Midbrain (tissue), 1 donor: ENCODE measurements around the gene PROM2.
A peak's percentile ranks its signal among the peaks of the same experiment; 100 is the strongest.

Source experiments
- DNase-seq: peaks from one replicate; lab custom pipeline; 2025; lab: John Stamatoyannopoulos, UW

Gene PROM2

GRCh38 chr2:95285542-95285932, 11.3 kb downstream of the PROM2 start:
- no peak for DNase-seq

- DNase-seq, result no peak
These were observed 13.1 kb downstream of the PROM2 start for GRCh38 chr2:95287336-95287735.

DNA sequence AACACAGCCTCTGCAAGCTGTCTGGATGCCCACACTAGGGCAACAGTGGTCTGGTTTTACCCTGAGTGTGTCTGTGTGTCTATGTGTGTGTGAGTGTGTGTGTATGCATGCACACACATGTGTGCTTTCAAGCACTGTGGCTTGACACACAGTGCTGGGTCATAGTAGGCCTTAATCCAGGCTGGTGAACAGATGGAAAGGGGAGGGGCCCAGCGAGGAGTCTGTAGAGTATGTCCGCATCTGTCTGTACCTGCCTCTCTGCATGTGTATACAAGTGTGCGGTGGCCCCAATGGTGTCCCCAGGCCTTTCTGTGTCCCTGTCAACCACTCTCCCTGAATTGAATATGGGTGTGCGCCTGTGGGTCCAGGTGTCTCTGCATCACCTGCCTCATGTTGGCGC, 13.6 kb downstream of the PROM2 start:
- DNase-seq, result no peak

DNA sequence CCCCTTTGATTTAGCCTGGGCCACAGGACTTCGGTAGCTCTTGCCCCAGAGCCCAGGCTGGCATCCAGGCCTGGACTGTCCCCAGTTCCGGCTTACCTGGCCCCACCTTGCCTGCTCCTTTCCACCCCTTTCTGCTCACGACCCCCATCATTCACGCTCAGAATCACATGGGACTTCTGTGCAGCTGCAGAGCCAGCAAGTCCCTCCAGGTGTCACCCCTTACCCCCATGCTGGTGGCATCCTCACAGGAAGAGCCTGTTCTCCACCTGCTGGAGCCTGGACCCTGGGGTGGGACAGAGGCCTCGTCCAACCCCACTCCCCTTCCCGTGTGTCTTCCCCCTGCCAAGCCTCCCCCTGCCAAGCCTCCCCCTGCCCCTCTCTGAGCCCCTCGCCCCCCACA, 15.0 kb downstream of the PROM2 start:
- no peak for DNase-seq

GRCh38 chr2:95291222-95291621, 17.0 kb downstream of the PROM2 start:
- no peak for DNase-seq

GRCh38 chr2:95292623-95293260, 18.5 kb downstream of the PROM2 start:
- no peak for DNase-seq

DNA sequence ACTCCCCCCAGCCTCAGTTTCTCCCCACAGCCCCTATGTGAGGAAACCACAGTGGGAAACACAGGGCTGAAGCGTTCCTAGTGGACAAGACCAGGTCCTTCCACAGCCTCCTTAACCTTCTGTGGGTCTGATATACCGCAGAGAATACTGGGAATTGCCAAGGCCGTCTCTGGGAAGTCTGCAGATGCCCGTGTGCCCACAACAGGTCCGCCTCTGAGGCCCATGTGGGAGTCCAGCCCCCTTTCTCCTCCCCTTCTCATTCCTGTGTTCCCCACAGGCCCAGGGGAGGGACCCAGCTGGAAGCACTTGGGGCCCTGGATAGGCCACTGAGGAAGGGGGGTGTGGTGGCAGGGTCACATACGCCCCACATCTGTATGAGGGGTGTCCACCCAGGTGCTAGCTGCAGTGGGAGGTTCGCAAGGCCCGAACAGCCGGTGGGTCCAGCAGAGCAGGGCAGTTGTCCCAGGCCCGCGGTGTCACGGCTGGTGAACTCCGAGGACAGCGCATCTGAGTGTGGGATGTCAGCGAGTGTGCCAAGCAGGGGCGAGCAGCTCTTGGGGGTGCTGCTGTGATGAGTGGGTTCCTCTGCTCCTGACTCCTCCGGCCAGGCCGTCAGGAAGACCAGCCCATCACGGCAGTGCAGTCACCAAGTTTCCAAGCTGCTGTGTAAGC, 20.5 kb downstream of the PROM2 start:
- no peak for DNase-seq

DNA sequence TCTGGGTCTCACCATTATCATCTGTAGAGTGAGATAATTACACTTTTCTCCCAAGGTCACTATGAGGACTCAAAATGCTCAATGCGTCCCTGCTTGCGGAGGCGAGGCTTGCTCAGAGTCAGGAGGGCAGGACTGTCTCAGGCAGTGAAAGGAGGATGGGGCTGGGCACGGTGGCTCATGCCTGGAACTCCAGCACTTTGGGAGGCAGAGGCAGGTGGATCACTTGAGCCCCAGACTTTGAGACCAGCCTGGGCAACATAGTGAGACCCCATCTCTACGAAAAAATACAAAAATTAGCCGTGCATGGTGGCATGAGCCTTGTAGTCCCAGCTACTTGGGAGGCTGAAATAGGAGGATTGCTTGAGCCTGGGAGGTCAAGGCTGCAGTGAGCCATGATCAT, 21.1 kb downstream of the PROM2 start:
- DNase-seq, result no peak

GRCh38 chr2:95296011-95296410, 21.8 kb downstream of the PROM2 start:
- DNase-seq, result peak; percentile 38

GRCh38 chr2:95296880-95297487, 22.7 kb downstream of the PROM2 start, which contains the start of gene KCNIP3:
TSS of gene KCNIP3 (plus strand) at chr2:95297347. CDS start at chr2:95297439, 92 bp downstream.
- DNase-seq, result peak; percentile 63

DNA sequence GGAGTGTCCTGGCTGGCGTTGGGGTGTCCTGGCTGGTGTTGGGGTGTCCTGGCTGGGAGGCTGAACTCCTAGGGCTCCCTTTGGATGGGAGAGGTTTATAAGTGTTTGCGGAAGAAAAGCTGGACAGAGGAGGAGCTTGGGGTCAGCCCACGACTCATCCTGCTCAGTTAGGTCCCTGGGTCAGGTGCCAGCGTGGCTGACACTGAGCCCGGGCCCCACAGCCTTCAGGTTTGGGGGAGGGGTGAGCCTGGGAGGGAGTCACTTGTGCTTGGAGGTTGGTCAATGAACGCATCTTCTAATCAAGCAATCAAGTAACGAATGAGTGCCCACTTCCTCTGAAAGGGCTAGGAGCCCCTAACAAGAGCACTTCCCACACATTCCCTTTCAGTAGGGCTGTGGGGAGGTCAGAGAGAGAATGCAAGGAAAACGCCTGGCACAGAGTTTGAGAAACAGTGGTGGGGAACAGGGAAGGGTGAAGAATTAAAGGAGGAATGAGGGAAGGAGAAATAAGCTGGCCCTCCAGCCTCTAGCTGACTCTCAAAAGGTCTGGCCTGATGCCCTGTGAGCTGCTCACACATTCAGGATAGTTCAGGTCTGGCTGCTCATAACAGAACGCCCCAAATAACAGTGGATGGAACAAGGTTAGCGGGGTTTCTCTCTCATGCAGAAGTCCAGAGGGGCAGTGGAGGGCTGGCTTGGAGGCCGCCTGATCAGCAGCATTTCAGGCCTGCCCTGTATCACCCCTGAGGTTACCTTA, 23.6 kb downstream of the PROM2 start:
- no peak for DNase-seq

GRCh38 chr2:95298486-95299111, 24.4 kb downstream of the PROM2 start:
- no peak for DNase-seq

GRCh38 chr2:95299961-95300360, 25.7 kb downstream of the PROM2 start:
- no peak for DNase-seq

GRCh38 chr2:95300450-95300849, 26.2 kb downstream of the PROM2 start:
- DNase-seq, result no peak

DNA sequence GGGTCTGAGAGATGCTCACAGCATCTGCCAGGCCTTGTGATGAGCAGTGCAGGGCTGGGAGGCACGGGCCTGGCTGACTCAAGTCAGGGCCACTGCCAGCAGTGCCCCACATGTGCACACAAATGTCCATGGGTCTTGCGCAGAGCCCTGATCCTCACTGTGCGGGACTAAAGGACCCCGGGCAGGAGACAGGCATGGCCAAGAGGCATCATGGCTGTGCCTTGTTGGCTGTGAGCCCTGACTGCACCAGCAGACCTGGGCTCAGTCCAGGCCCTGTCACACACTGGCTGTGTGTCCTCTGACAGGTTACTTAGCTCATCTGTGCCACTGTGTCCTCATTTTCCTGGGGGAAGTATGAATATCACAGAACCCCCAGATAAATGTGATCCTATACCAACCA, 26.9 kb downstream of the PROM2 start:
- DNase-seq, result no peak

- no peak for DNase-seq
These were observed 27.8 kb downstream of the PROM2 start for GRCh38 chr2:95301876-95302641.

- DNase-seq, result peak; percentile 46
These were observed 29.1 kb downstream of the PROM2 start for GRCh38 chr2:95303191-95303919.

- no peak for DNase-seq
These were observed 31.3 kb downstream of the PROM2 start for GRCh38 chr2:95305380-95306061.

- DNase-seq, result no peak
These were observed 32.2 kb downstream of the PROM2 start for GRCh38 chr2:95306336-95306895.

DNA sequence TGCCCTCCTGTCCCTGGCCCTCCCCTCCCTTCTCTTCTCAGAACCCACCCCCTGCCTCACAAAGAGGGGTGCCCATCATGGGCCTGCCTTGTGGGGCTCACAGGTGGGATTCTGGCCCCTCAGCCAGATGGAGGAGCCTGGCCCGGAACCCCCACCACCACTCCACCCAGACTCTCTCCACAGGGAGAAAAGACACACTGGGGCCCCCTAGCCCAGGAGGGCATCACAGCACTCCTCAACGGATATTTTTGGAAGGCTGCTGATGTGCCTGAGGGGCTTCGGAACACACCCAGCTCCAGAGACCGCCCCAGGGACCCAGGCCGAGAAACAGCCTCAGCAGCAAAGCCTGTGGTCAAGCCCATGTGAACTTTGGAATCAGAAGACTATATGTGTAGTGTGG, 32.8 kb downstream of the PROM2 start:
- DNase-seq, result no peak
